Hepatocyte (in vitro differentiated cells): ENCODE measurements around the gene GGA2. TPM values are rescaled to one million over a fixed set of nuclear protein-coding genes. Genes with fewer than 3 reads are reported as not detected.

Source experiments
- DNase-seq: peaks from one replicate; pipeline ENCODE4 v3.0.0-alpha.2; 2016; ENCODE audit warnings: low spot score
- H2AFZ ChIP-seq: fragments of 200-600 bp; sonication (generic); 2 replicates; pipeline ENCODE4 v1.6.0; 2016; ENCODE audit warnings: antibody characterized with exemption, mild to moderate bottlenecking
- H3K27ac ChIP-seq: fragments of 200-600 bp; sonication (generic); 2 replicates; pipeline ENCODE4 v1.5.1; 2016; ENCODE audit warnings: mild to moderate bottlenecking
- H3K27me3 ChIP-seq: fragments of 200-600 bp; sonication (generic); 2 replicates; pipeline ENCODE4 v1.6.1; 2016
- H3K36me3 ChIP-seq: fragments of 200-600 bp; sonication (generic); replicated peaks from 2 replicates; pipeline ENCODE4 v1.5.1; 2016; ENCODE audit warnings: low read depth; ENCODE audit not compliant: insufficient read depth
- H3K4me1 ChIP-seq: fragments of 200-600 bp; sonication (generic); 2 replicates; pipeline ENCODE4 v1.5.1; 2016; ENCODE audit warnings: mild to moderate bottlenecking, moderate library complexity; ENCODE audit not compliant: insufficient read depth
- H3K4me2 ChIP-seq: fragments of 200-600 bp; sonication (generic); 2 replicates; pipeline ENCODE4 v1.6.0; 2016
- H3K4me3 ChIP-seq: fragments of 200-600 bp; sonication (generic); 2 replicates; pipeline ENCODE4 v1.5.1; 2016; ENCODE audit warnings: mild to moderate bottlenecking
- H3K79me2 ChIP-seq: fragments of 200-600 bp; sonication (generic); 2 replicates; pipeline ENCODE4 v1.6.0; 2017; ENCODE audit warnings: mild to moderate bottlenecking
- H3K9me2 ChIP-seq: fragments of 200-600 bp; sonication (generic); replicated peaks from 2 replicates; pipeline ENCODE4 v1.6.0; 2017; ENCODE audit warnings: mild to moderate bottlenecking; ENCODE audit not compliant: insufficient read depth
- H3K9me3 ChIP-seq: fragments of 200-600 bp; sonication (generic); 2 replicates; pipeline ENCODE4 v1.5.1; 2016; ENCODE audit warnings: low read depth, mild to moderate bottlenecking
- H4K20me1 ChIP-seq: fragments of 200-600 bp; sonication (generic); 2 replicates; pipeline ENCODE4 v1.6.0; 2016; ENCODE audit warnings: mild to moderate bottlenecking; ENCODE audit not compliant: insufficient read depth, poor library complexity, severe bottlenecking
- CTCF ChIP-seq: fragments of 200-600 bp; sonication (generic); IDR thresholded peaks from 2 replicates; pipeline ENCODE4 v1.5.1; 2016; ENCODE audit warnings: antibody characterized with exemption, mild to moderate bottlenecking; ENCODE audit not compliant: poor library complexity
- EZH2 ChIP-seq: fragments of 200-600 bp; sonication (generic); IDR thresholded peaks from 2 replicates; pipeline ENCODE4 v1.6.1; 2016; ENCODE audit warnings: antibody characterized with exemption, mild to moderate bottlenecking, borderline replicate concordance
- EZH2phosphoT487 ChIP-seq: fragments of 200-600 bp; sonication (generic); IDR thresholded peaks from one replicate; pipeline ENCODE4 v1.6.1; 2018; ENCODE audit warnings: antibody characterized with exemption, mild to moderate bottlenecking, low read depth, moderate library complexity; ENCODE audit not compliant: unreplicated experiment, severe bottlenecking
- WGBS: methylation state at CpG from one replicate; pipeline ENCODE4 v1.1.6; 2016; ENCODE audit warnings: low lambda C conversion rate; ENCODE audit errors: missing lambda C conversion rate; 5-methylcytosine and 5-hydroxymethylcytosine counted together
- polyA plus RNA-seq: library from polyadenylated mRNA; unstranded; fragments of >200 nt; fragmentation: Nextera tagmentation; extraction: Ambion mirVana; gene quantifications from 2 replicates; pipeline ENCODE4 v1.2.1, GENCODE V29; 2016
- total RNA-seq: library from RNA; depleted of rRNA; stranded (reverse); fragments of >200 nt; gene quantifications from 2 replicates; pipeline ENCODE4 v1.2.3, GENCODE V29; 2014

GGA2 gene
- total and polyA plus RNA-seq, 2 experiments from 2014 or later: 42.4 to 73.1 TPM

- Histone ChIP-seq H3K27me3 (no peaks in the 10 kb centered on the region), H3K27ac (no peak overlapping the region), H2AFZ (no peak overlapping the region)
Measured at GRCh38 chr16:23521037-23521743, 10.9 kb upstream of the GGA2 start.

GRCh38 chr16:23520500-23520899 is 10.2 kb upstream of the GGA2 start:
- Histone ChIP-seq H3K9me3 (no peaks in the 10 kb centered on the region), H3K27me3 (no peaks in the 10 kb centered on the region), H3K36me3 (no peaks in the 10 kb centered on the region), H3K4me2 (no peak overlapping the region), H3K27ac (no peak overlapping the region), H3K4me1 (no peaks in the 10 kb centered on the region), H2AFZ (no peak overlapping the region), H3K9me2 (no peaks in the 10 kb centered on the region), H4K20me1 (no peaks in the 10 kb centered on the region), H3K4me3 (no peak overlapping the region), H3K79me2 (no peaks in the 10 kb centered on the region)
- DNase-seq: no peak
- 92% methylated on average over 4 of the region's 4 CpGs for WGBS
- TF ChIP-seq CTCF (no peak), EZH2phosphoT487 (no peak), EZH2 (no peak)

More at GRCh38 chr16:23521037-23521743, 10.9 kb upstream of the GGA2 start:
- DNase-seq: no peak
- no peak overlapping the region for H3K4me2 ChIP-seq
- H4K20me1 ChIP-seq: no peaks in the 10 kb centered on the region
- no peak overlapping the region for H3K4me3 ChIP-seq
- no peaks in the 10 kb centered on the region for H3K9me2 ChIP-seq
- H3K36me3 ChIP-seq: no peaks in the 10 kb centered on the region
- no peak for TF ChIP-seq CTCF
- no peak for TF ChIP-seq EZH2
- no peak for TF ChIP-seq EZH2phosphoT487
- WGBS: 70% methylated on average over 4 of the region's 4 CpGs
- H3K4me1 ChIP-seq: no peaks in the 10 kb centered on the region
- H3K9me3 ChIP-seq: no peaks in the 10 kb centered on the region
- H3K79me2 ChIP-seq: no peaks in the 10 kb centered on the region

DNA sequence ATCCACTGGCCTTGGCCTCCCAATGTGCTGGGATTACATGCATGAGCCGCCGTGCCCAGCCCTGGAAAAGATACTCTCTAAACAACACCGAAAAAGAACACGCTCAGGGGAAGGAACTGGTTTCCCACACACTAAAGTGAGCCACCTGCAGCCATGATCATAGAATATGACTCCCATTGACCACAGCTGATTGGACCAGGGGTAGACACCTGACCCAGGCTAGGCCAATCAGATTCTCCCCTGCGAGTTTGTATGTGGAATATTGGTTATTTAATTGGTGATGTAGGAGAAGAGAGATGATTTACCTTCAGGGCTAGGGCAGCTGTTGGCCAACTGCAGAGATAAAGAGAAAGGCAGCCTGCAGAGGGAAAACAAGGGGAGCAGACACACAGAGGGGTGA is 9.0 kb upstream of the GGA2 start:
- Histone ChIP-seq H4K20me1 (no peaks in the 10 kb centered on the region), H3K9me2 (no peaks in the 10 kb centered on the region), H3K27me3 (no peaks in the 10 kb centered on the region), H2AFZ (no peak overlapping the region), H3K36me3 (no peaks in the 10 kb centered on the region), H3K4me2 (no peak overlapping the region), H3K9me3 (no peaks in the 10 kb centered on the region), H3K4me1 (no peaks in the 10 kb centered on the region), H3K4me3 (no peak overlapping the region), H3K27ac (no peak overlapping the region), H3K79me2 (no peaks in the 10 kb centered on the region)
- TF ChIP-seq CTCF: no peak
- 97% methylated on average over 5 of the region's 5 CpGs for WGBS
- no peak for DNase-seq
